HG03103 (cell line): ENCODE results near the gene SOS2.

Experiments
- ATAC-seq: cut with Tn5 transposase; IDR thresholded peaks from one replicate; pipeline ENCODE4 v1.9.1; 2021; ENCODE audit warnings: low read depth; ENCODE audit not compliant: unreplicated experiment

SOS2 gene

DNA sequence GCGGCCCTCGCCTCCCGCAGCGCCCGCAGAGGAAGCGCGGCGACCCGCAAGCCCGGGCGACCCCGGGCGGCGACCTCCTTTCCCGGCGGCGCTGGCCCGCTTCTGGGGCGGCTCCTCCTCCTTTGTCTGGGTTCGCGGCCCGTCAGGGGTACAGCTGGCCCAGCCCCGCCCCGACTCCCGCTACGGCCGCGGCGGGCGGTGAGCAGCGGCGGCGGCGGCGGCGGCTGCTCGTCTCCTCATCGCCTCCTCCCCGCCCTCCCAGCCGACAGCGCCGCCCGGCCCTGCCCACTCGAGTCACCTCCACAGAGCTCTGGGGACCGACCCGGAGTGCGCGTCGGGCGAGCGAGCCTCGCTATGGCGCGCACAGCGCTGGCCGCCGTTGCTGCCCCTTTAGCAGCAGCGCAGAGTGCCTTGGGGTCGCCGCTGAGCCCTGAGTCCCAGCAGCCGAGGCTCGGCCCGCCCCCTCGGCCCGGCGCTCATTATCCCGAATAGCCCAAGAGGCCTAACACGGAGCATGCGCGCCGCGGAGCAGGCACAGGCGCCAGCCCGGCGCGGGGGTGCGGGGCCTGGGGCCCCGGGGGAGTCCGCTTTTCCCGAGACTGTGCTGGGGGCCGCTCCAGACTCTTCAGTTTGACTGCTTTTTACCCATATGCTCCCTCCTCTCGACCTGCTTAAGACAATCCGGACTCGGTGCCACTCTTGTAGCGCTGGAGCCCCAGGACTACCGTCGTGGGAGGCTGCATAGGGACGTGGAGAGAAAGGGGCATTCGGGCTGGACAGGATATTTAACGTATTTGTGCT is at the start of gene SOS2:
Gene SOS2 (minus strand): TSS at position 104 of the 801 bp plus-strand sequence. CDS start 295 bp downstream, outside the sequence.
- peak; percentile 75 for ATAC-seq

DNA sequence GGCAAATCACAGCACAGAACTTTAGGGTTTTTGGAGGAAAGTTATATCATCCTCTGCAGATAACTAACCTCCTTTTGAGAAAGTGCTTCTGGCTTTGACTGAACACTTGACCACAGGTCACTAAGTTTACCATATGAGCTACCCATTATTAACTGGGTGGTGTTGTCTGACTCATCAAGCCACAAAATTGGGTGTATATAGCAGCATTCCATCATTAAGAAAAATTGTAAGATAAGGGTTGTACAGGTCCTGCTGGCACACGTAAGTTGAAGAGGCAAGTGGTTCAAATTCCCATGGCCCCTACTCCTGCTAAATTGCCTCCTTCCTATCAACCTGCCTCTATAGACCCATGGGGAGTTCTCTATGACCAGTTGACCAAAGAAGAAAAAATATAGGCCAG is 41.1 kb upstream of the SOS2 start:
- ATAC-seq = no peak

DNA sequence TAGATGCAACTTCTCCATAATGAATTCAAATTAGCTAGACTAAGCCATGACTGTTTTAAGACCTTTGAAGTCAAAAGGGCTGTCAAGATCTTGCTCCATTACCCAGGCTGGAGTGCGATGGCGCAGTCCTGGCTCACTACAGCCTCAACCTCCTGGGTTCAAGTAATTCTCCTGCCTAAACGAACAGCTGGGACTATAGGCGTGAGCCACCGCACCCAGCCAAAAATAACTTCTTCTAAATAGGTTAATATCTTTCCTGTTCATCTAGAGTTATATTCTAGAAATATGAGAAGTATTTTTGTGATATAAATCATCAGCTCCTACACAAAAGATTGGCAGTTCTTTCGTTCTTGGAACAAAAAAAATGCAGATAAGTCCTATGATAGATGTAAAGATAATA is 39.6 kb upstream of the SOS2 start:
- ATAC-seq = no peak

DNA sequence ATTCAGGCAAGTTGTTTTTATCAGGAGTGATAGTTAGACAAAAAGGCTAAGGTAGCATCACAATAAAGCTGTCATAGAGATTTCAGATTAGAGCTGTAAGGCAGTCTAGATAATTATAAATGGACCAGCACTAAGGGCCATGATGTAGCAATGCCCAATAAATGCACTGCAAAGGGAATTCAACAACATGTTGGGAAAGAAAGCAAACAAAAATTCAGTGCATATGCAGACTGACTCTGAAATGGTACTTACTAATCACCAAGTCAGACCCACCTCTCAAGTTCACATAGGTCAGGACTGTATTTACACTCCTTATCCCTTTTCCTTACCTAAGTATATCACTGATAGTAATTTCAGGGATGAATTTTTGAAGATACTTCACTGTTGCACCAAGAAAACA is 33.7 kb upstream of the SOS2 start:
- ATAC-seq = no peak

DNA sequence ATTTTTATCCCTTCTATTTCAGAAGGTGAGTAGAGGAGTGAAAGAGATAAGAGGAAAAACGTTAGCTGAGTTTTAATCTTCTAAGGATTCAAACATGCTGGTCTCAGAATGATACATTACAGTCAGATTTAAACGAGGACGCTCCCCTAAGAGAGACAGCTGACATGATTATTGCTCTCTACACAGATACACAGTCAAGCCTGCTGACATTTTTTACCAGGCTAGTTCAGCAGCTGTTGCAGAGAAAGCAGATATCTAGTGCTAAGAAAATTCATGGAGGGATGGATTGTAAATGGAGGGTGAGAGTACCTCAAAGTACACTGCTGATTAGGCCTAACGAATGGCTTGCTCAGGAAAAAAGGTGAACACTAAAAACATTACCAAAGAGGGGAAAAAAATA is 31.9 kb upstream of the SOS2 start:
- ATAC-seq = no peak

DNA sequence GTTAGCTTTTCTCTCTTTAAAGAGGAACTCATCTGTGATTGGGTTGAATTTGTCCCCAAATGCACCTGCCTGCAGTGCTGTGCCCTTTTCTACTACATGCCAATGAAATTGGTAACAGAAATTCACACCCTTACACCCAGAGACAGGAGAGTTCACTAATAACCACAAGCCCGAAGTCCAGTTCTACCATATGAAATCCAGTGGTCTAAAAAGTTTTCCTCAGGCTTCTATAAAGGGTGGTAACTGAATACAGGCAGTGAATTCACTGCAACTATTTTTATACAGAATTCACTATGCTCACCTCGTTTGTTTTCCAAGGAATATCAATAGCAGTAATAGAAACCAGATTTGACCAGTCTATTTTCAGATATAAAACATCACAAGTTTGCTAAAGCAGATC is 31.5 kb upstream of the SOS2 start:
- no peak for ATAC-seq

DNA sequence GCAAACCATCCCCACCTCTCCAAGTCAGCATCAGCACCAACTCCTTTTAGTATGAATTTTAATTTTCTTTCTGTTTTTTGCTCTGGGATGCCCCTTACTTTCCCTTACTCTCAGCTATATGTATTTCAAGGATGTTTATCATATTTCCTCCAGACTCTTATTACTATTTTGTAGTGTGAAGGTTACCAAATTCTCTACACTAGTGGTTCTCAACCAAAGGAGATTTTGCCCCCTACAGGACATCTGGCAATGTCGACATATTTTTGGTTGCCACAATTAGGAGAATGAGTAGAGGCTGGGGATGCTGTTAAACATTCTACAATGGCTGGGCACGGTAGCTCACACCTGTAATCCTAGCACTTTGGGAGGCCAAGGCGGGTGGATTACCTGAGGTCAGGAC is 29.1 kb upstream of the SOS2 start:
- no peak for ATAC-seq

DNA sequence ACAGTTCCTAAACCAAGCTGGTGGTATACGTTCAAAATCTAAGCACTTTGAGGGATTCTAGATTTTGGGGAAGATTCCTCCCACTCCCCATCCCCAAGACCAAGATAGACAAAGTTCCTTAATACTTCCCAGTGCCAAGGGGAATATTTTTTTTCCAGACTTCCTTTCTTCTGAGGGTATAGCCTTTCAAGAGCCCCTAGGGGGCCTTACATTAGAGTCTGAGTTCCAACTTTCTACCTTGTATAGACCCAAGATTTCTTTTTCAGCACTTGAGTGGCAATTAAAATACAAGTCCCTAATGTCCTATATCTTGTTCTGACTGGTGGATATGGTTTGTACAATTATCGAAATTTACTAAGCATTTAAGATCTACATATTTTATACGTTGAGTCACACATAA is 28.7 kb upstream of the SOS2 start:
- no peak for ATAC-seq

DNA sequence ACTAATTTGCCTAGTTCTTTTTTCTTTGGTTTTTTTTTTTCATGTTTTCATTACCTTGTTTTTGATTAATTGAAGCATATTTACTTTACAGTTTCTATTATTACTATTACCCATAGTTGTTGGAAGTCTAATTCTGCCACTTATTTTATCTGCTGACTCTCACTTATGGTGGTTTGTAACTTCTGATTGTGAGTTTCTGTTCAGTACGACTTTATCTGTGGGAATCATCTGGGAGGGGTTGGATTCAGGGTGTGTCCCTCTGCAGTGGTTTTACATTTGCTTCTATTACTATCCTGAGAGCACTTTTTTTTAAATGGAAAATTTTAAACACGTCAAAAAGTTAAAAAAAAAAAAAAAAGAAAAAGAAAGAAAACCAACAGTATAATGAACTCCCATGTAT is 26.4 kb upstream of the SOS2 start:
- ATAC-seq = no peak

DNA sequence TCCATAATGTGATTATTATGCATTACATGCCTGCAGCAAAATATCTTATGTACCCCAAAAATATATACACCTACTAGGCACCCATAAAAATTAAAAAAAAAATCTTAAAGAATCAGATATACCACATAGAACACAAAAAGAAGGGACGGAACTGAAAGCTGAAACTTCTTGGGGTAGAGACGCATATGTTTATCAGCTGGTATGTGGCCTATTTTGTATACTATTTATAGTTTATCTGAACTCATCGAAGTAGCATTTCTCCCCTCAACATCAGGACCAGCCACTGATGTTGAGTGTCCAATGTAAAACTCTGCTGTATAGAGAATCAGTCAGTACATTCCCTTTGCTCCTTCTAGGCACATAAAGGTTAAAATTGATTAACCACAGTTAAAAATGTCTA is 22.9 kb upstream of the SOS2 start:
- ATAC-seq = no peak

DNA sequence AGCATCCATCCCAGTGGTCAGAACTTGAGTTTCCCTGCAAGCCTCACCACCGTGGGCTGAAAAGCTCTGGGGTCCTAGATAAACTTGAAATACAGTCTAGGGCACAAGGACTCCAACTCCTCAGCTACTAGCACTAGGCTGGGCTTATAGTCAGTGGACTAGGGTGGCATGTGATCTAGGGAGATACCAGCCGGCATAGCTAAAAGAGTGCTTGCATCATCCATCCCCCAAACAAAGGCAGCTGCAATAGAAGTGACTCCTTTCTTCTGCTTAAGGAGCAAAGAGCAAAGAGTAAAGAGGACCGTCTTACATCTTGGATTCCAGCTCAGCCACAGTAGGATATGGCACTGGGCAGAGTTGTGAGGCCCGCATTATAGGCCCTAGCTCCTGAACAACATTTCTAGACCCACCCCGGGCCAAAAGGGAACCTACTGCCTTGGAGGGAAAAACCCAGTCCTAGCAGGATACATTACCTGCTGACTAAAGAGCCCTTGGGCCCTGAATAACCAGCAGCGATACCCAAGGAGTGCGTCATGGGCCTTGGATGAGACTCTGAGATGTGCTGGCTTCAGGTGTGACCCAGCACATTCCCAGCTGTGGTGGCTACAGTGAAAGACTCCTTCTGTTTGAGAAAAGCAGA is 17.9 kb upstream of the SOS2 start:
- no peak for ATAC-seq

DNA sequence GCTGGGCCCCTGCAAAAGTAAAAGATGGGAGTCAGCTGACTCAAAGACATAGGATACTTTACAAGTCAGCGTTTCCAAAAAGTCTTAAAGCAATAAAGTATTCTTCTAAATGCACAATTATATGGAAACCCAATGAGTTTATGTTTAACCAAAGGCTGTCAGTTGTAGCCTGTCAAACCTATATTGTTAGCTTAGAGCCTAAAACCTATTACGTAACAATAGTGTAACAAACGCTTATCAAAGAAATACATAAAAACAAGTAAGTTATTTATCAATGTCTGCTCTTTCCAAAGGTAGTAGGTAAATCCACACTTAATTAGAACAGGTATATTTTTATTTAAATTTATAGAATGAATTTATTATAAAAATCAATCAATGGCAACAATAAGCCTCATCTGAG is 15.9 kb upstream of the SOS2 start:
- ATAC-seq = no peak

DNA sequence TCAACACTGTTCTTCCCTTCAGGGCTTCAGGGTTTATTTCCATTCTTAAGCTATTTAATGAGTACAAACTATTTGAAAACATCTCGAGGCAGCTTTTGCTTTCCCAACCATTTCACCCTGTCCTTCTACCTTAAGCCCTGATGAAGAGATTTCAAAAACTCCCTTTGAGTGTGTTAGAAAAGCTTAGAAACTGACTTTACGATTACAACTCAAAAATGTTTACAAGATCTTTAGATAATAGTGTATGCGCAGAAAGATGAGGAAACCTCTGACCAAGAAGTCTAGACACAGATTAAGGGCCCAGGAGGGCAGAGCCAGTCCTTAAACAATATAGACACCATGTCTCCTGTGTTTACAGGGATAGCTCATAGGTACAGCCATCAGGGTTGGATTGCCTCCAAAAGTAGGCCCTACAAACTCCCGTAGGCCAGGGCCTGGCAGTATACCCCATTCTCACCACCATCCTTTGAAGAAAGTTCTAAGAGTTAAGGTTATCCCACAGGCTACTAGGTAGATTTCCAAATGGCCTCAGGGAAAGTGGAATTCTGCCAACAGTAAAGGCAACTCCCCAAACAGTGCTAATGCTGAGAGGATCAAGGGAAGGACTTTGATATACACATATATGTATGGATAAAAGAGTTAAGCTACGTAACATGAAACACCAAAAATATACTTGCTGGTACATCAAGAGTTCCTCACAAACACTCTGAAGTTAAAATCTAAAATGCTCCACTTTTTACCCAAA is 11.4 kb upstream of the SOS2 start:
- ATAC-seq = no peak

DNA sequence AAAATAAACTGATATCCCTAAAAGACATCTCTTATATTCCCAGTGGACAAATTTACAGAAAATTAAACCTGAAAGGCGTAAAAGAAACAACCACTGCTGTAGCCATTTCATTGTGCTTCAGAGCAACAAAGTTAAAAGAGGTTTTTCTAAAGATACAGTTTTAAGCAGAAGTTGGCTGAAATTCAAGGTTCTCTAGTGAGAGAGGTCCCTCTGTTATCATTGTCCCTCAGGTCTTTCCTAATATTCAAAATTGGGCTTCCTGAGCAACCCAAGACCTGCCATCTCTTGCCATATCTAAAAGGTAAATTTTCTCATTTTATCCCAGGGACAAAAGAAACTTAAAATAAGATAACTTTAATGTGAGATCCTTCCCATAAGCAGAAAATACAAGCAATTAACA is 10.7 kb upstream of the SOS2 start:
- no peak for ATAC-seq

DNA sequence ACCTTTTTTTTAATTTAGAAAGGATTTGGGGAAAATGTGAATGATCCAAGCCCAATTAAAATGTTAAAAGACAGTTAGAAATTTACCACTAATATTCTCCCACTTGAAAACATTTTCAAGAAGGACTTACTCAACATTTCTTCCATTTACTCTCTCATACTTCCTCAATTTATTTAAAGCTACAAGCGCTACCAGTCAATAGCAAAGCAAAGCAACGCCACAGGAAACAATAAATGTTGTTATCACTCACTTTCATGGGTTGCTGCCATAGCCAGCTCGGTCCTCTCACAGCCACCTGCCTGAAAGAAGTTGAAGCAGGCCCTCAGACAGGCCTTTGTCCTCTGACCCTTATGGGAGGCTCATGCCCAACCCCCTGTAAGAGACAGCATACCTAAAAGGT is 6.0 kb upstream of the SOS2 start:
- ATAC-seq = no peak

DNA sequence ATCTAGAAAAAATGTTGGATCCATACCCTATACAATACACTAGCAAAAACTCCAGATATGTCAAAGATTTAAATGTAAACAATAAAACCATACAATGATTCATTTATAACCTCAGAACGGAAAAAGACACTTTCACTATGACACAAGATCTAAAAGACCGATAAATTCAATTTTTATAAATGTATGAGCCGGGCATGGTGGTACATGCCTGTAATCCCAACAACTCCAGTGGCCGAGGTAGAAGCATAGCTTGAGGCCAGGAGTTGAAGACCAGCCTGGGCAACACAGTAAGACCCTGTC is 2.5 kb upstream of the SOS2 start:
- no peak for ATAC-seq

DNA sequence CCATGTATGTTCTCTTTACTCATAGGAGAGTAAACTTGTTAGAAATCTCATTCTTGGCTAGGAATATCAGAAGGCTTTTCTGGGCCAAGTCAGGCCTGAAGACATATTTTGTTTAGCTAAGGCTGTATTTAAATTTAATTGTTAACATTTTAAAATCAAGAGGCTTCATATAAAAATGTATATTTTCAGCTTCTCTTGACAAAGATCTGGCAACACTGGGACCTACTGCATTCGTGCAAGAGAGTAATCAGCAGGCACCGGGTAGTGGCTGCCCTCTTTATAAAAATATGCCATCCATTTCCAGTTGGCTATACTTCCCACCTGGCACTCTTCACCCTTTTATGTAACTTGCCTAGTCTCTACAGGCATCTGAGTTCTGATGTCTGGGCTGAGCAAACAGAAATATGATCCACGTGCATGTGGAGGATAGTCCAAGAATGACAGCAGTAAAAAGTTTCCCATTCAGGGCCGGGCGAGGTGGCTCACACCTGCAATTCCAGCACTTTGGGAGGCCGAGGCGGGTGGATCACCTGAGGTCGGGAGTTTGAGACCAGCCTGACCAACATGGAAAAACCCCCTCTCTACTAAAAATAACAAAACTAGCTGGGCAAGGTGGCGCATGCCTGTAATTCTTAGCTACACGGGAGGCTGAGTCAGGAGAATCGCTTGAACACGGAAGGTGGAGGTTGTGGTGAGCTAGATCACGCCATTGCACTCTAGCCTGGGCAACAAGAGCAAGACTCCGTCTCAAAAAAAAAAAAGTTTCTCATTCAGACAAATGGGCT is 2.0 kb upstream of the SOS2 start:
- ATAC-seq = no peak

DNA sequence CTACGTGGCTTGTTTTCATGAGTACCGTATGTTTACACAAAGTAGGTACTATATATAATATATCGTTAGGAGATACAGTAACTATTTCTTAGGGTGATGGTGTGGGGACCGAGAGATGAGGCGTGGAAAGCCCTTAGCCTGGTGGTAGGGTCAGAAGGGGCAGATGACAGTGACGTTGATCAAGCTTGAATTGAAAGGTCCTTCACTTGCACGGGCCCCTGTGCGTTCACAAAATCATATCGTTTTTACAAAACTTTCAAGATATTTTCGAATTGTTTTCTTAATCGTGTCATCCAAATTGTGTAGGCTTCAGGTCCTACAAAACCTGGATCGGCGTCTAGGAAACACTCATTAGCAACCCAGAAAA is 881 bp upstream of the SOS2 start:
- no peak for ATAC-seq

DNA sequence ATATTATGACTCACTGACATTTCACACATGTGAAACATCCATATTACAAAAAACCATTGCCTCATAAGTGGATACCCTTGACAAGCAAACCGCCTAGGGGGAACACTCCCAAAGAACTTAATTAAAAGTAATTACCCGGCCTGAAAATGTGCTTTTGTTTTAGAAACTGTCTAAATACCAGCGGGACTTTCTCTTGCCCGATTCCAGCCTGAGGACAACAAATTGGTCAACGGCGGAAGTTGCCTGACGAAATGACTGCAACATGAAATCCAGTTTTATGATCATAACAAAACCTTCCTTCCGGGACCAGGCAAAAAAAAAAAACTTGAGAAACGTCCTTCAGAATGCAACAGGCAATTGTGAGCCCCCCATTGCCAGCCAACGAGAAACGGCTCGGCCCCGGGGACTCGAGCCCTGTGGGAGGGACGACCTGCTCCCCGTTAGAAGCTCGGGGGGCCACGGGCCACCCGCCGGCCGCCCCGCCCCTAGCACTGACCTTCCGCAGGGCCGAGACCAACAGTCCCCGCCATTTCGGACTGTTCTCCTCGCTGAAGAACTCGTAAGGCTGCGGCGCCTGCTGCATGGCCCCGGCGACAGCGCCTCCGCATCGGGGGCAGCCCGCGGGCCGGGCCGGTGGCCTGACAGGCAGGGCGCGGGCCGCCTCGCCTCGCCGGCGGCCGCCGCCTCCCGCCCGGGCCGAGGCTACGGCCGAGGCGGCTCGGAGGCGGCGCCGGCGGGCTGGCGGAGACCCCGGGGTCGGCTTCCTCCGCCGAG is 490 bp downstream of the SOS2 start:
- peak; percentile 30 for ATAC-seq

DNA sequence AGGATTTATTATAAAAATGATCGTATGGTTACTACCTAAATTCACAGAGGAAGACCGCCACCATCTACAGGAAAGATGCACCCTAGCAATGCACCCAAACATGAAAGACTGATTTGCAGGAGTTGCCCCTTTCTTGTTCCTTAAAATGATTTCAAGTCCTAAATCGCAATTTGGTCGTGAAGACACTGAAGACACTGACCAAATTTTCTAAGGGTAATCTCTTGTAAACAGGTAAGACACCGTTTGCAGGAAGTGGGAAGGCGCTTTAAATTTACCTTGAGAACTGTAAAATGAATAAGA is 1.0 kb downstream of the SOS2 start:
- ATAC-seq = no peak

DNA sequence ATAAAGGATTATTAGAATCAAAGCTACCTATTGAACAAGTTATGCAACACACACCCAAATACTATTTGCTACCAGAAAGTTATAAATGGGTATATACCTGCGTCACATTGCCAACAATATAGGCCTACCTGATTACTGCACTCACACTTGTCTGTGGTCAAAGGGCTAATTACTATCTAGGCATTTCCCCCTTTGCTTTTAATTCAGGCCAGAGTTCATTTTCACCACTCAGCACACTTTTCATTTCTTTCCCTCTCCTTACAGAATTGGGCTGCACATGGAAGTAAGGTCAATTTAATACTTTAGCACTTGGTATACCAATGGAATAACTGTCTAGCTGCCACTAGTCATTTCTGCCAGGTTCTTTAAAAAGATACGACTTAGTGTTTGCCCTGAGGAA is 1.7 kb downstream of the SOS2 start:
- no peak for ATAC-seq
